GM18873 (cell line): ENCODE measurements around the gene TSPAN11.
"Not testable (repeated sequence)": the region's sequence is repeated elsewhere in the genome, so short reads cannot be mapped to it uniquely, and the experiment has no call there.

Source experiments
- ATAC-seq: cut with Tn5 transposase; IDR thresholded peaks from one replicate; pipeline ENCODE4 v1.9.1; 2021; ENCODE audit warnings: mild to moderate bottlenecking, moderate library complexity, moderate number of reproducible peaks; ENCODE audit not compliant: unreplicated experiment, low FRiP score

TSPAN11 gene

DNA sequence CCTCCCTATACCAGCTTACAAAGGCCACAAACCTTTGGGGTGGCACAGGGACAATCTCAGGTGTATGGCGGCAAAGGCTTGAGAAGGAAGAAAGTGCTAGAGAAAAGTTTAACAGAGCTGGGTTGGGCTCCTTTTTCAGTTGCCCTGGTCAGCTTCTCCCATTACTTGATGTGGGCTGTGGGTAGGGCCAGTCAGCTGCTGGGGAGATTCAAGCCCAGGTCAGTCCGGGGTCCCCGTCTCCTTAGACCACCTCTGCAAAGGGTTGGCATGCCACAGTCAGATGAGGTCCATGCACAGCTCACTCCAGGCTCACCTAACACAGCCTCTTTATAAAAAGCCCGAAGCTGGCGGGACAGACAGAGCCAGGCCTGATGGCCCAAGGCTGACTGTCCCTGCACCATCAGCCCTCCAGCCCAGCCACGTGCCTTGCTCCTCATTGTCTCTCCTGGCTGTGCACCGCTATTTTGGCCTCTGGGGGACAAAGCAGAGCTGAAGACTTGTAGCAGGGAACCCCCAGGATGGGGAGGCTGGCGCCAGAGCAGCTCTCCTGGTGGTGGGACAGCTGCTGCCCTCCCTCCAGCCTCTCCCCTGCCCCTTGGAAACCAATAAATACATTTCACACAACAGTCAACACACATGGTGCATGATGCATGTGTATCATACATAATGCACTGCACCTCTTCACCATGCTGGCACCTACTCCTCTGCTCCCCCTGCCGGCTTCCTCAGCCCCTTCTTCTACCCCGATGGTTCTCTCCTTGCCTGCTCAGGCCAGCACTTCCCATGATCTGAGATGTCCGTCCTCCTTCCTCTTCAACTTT, 85.4 kb downstream of the TSPAN11 start:
- ATAC-seq, result no peak

DNA sequence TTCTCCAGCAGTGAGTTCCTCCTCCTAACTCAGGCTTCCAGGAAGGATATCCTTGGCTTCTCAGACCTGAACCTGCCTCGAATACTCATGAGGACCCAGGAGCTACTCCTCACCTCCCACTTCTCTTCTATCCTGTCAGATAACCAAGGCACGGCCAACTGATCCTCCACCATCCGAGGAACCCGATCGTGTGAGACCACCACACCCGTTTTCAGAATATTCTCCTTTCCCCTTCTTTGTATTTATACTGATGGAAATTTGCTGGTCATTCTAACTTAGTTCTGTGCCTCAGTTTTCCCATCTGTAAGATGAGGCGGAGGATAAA, 86.0 kb downstream of the TSPAN11 start:
- not testable (repeated sequence) for ATAC-seq

- no peak for ATAC-seq
These were observed 88.7 kb downstream of the TSPAN11 start for GRCh38 chr12:31015215-31015614.

DNA sequence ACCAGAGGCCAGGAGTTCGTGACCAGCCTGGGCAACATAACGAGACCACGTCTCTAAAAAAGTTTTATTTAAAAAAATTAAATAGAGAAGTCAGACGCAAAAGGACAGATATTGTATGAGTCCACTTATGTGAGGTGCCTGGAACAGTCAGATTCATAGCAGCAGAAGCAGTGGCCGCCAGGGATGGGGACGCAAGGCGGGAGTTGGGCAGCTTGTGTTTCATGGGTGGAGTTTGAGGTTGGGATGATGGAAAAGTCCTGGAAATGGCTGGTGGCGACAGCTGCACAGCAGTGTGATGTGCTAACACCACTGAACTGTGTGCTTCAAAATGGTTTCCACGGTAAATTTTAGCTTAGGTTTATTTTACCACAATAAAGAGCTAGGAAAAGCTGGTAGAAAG, 89.5 kb downstream of the TSPAN11 start:
- ATAC-seq, result no peak

- no peak for ATAC-seq
These were observed 91.0 kb downstream of the TSPAN11 start for GRCh38 chr12:31017535-31017934.

GRCh38 chr12:31018106-31018789, 91.7 kb downstream of the TSPAN11 start:
- ATAC-seq, result no peak

DNA sequence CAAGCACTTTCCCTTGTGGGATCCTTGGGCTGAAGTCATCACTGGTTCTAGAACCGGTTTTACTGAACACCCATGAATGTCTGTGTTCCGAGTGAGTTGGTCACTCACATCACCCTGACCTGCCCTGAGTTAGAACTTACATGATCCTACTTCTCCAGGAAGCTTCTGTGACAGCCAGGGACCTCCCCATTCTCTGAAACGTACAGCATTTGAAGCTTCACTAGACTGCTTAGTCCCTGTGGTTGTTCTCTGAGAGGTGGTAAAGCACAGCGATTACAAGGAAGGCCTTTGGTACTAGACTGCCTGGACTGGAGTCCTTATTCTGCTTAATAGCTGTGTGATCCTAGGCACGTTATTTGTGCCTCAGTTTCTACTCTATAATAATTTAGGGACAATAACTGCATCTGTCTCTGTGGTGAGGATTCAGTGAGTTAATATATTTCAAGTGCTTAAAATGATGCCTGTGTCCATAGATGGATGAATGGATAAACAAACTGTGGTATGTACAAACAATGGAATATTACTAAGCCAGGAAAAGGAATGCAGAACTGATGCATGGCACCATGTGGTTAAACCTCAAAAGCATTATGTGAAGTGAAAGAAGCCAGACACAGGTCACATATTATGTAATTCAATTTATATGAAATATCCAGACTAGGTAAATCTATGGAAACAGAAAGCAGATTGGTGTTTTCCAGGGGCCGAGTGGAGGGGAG, 92.4 kb downstream of the TSPAN11 start:
- ATAC-seq, result no peak

DNA sequence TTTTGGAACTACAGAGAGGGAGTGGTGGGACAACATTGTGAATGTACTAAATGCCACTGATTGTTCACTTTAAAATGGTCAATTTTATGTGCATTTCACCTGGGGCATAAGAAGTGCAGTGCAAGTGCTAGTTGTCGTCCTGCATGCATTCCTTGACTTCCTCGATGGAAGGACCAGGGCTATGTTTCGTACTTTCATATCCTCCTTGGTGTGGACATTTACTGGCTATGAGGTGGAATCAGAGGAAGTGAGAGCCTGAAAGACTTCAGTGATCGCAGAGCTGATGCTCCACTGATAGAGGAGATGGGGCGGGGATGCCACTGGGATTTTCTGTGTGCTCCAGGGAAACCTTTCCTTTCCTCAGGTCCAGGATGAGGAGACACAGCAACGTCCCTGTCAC, 93.0 kb downstream of the TSPAN11 start:
- ATAC-seq, result no peak

GRCh38 chr12:31019976-31020375, 93.4 kb downstream of the TSPAN11 start:
- ATAC-seq, result no peak

DNA sequence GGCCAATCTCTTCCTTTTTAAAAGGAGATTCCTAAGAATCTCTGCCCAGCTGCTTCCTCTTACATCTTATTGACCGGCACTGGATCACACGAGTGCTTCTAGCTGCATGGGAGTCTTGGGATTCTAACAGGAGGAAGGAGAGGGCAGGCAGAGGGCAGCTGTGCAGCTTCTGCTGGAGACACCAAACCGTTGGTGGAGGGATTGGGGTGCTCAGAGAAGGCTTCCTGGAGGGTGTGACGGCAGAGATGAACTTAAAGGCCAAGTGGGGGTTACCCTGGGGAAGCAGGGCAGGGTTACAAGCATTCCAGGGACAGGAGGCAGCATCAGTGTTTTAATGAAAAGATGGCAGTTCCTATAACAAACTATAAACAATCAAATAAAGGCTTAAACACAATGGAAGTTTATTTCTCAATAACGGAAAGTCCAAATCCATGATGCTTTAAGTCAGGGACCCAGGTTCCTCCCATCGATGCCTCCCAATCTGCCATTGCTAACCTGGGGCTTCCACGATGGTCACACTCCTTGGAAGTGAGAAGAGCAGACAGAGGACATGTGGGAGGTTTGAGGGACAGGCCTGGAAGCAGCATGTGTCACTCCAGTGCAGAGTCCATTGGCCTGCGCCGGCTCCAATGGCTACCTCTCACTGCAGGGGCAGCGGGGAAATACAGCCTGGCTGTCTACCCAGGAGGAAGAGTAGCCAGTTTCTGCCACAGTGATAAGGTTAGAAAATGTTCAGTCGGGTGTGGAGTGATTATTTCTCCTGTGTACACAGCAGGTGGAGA, 94.0 kb downstream of the TSPAN11 start:
- no peak for ATAC-seq

DNA sequence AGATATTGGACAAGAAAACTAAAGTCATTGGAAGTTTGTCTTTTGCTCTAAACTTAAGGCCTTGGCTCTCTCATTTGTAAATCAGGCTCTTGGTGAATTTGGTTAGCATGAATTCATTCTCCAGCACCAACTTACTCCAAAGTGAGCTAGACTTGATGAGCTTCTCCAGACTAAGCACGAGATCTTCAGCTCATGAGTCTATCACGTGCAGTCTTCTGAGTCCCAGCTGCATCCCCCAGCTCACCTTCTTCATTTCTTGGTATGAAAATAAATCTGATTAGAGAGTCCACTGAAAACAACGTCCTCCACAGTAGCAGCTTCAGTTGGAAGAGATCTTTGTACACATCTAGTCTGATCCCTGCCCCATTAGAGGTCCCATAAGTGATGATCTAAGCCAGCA, 94.6 kb downstream of the TSPAN11 start:
- no peak for ATAC-seq

DNA sequence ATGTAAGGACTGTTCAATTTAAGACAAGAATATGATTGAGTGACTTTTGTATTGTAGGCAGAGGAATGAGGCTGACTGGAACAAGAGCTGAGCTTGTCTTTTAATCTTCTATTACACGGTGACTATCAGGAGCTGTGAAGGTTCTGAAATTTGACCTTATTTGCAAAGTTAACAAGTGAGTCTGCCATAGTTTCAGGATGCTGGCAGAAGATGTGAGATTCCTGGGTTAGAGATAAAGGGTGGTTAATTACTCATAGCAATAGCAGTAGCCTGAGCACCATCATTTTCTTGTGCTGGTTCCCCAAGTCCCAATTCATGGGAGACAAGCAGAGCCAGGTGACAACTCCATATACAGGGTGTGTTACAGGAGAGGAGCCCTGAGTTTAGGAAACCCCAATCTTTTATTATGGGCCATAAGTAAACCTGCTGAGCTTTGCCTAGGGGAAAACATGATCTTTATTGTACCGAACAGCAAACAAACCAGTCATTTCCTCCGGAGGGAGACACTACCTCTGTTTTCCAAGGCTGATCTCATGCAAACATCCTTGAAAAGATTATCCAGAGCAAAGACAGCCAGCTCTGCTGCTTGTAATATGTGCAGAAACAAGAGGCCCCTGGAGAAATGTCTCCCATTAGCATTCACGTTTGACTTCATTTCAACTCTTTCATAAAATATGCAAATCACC, 95.4 kb downstream of the TSPAN11 start:
- no peak for ATAC-seq

DNA sequence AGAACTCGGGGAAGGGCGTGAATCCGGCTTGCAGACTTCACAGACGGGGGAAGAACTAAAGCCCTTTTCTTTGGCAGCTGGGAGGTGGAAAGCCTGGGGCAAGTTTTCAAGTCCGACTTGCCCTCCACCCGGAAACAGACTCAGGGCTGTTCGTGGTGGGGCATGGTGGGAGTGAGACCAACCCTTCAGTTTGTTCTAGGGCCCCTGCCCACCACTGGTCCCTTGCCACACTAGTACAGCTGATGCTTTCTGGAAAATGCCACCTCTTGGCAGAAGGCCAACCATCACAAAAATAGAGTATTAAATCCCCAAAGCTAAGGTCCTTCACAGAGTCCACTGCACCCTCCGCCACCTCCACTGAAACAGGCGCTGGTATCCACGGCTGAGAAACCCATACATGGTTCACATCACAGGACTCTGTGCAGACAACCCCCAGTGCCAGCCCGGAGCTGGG, 96.8 kb downstream of the TSPAN11 start:
- no peak for ATAC-seq

DNA sequence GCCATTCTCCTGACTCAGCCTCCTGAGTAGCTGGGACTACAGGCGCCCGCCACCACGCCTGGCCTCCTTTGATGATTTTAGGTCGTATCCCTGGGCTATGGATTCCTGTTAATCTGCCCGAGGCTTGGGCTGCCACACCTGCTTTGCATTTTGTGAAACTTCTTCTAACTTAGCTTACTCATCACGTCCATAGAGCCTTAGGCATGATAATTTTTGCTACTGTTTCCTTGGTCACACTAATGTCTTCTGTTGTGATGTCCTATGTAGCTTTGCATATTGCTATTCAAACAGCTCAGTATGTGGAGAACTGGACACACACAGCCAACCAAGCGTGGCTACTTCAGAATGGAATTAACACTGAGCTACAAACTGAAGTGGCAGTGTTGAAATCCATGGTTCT, 99.7 kb downstream of the TSPAN11 start:
- no peak for ATAC-seq

GRCh38 chr12:31027006-31027405, 100.5 kb downstream of the TSPAN11 start:
- ATAC-seq, result not testable (repeated sequence)

GRCh38 chr12:31029468-31029867, 102.9 kb downstream of the TSPAN11 start:
- no peak for ATAC-seq

GRCh38 chr12:31029916-31030562, 103.5 kb downstream of the TSPAN11 start:
- no peak for ATAC-seq

GRCh38 chr12:31031951-31032335, 105.4 kb downstream of the TSPAN11 start:
- no peak for ATAC-seq

- no peak for ATAC-seq
These were observed 106.6 kb downstream of the TSPAN11 start for GRCh38 chr12:31033146-31033545.

DNA sequence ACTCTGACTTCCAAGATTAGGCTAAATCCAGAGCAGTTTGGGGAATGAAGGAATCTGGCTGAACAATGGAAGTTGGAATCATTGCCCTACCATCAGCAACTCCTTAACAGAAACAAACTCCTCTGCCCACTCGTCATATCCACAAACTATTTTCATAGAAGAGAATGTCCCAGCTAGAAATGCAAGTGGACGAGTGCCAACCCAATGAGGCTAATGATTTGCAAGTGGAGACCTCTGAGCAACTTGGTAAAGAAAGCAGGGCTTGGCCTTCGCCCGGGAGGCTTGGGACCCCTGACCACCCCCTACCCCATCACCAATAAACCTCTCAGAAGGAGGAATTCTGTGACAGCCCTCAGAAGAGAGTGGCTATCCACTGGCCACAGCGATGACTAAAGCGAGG, 107.1 kb downstream of the TSPAN11 start:
- ATAC-seq, result no peak
